ENCODE results near the gene GET3.

GRCh38 chr19:12796146-12797071 lies 59.1 kb downstream of the GET3 start:
- TF ChIP-seq CTCF (IDR thresholded peaks at IDR 0.05; ENCODE audit: low read length) (peak; percentile 95), EZH2 (optimal IDR thresholded peaks at IDR 0.05; ENCODE audit: low read depth, low read length) (no peak), EZH2phosphoT487 (IDR thresholded peaks at IDR 0.05; ENCODE audit: low read length) (no peak)

Measured in MM.1S (cell line).